GM12892 (cell line): ENCODE results near the gene IMP4.

Experiments used
- POLR2A ChIP-seq: IDR thresholded peaks from 2 replicates; pipeline ENCODE4 v1.6.1; 2011; ENCODE audit warnings: low read depth, low read length, control low read depth
- POLR2AphosphoS5 ChIP-seq: IDR thresholded peaks from 2 replicates; pipeline ENCODE4 v1.6.1; 2011; ENCODE audit warnings: low read depth, low read length, control low read depth
- TAF1 ChIP-seq: IDR thresholded peaks from 2 replicates; pipeline ENCODE4 v1.6.1; 2011; ENCODE audit warnings: low read depth, mild to moderate bottlenecking, control low read depth, low read length, borderline replicate concordance

- no peak for TF ChIP-seq POLR2AphosphoS5
- TF ChIP-seq POLR2A: no peak
- no peak for TF ChIP-seq TAF1
These were observed 38.0 kb upstream of the IMP4 start for GRCh38 chr2:130304726-130305125.
